Activated naive CD8-positive, alpha-beta T cell treated with anti-CD3 and anti-CD28 coated beads, Interleukin-2, amount 50 U/mL, for 16 hours (primary cell): ENCODE results near the gene TMEM119.
"Not testable (repeated sequence)": the region's sequence is repeated elsewhere in the genome, so short reads cannot be mapped to it uniquely, and the experiment has no call there.

Experiments used
- DNase-seq: peaks from one replicate; pipeline ENCODE4 v3.0.0-alpha.2; 2020; ENCODE audit warnings: low read depth, low spot score

TMEM119 gene

DNA sequence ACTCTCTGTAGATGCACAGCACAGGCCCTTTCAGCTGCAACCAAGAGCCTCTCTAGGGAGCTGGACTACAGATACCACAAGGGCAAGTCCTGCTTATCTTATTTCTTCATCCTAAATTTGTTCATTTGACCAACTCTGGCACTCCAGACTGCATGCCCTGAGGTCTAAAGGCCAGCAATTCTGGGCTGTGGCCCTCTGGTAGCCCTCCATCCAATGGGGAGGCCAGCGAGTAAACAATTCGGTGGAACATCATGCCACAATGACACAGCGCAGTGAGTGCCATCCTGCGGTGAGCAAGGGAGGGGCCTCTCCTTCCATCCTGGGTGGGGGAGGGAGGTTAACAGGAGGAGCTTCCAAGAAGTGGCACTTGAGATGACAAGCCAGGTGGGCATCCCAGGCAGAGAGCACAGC, 36.5 kb upstream of the TMEM119 start:
- DNase-seq, result no peak

DNA sequence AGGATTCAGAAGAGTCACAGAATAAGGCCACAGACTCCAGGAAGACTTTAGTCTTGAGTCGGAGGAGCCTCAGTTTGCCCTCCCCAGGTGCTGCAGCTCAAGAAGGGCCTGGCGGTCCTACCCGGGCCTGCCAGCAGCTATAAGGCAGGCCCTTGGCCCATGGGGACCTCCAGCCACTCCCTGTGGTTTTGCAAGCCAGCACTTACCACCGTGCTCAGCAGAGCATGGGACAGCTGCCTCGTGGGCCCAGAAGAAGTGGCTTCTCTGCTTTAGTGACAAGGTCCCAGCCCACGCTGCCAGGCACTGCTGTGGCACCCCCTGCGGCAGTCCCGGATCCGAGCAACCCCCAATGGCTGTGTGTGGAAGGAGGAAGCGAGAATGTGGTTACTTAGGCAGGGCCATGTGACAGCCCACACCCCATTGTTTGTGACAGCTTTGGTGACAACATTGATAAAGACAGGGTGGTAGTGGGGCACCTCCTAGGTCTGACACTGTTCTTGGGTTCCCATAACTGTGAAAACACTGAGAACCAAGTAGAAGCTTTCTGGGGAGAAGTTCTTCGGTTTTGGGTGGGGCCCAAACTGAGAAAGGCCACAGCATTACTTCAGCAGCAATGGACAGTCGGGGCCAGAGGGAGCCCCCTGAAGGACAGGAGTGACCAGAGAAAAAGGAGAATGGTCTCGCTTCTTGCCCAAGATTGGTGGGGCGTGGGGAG, 35.8 kb upstream of the TMEM119 start, which contains the start of gene SELPLG:
TSS of gene SELPLG (minus strand) at position 361 of the 715 bp plus-strand sequence. CDS start 9,587 bp downstream, outside the sequence.
- DNase-seq, result peak; percentile 36

DNA sequence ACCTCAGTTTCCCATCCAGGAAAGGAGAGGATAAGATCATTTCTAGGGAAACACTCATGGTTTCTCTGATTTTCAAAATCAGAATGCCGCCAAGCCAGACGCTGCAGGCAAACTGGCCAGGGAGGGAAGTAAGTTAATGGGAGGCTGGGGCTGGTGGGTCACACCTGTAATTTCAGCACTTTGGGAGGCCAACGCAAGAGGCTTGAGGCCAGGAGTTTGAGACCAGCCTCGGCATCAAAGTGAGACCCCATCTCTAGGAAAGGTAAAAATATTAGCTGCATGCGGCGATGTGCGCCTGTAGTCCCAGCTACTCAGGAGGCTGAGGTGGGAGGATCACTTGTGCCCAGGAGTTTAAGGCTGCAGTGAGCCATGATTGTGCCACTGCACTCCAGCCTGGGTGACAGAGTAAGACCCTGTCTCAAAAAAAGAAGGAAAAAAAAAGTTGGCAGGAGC, 35.2 kb upstream of the TMEM119 start:
- no peak for DNase-seq

DNA sequence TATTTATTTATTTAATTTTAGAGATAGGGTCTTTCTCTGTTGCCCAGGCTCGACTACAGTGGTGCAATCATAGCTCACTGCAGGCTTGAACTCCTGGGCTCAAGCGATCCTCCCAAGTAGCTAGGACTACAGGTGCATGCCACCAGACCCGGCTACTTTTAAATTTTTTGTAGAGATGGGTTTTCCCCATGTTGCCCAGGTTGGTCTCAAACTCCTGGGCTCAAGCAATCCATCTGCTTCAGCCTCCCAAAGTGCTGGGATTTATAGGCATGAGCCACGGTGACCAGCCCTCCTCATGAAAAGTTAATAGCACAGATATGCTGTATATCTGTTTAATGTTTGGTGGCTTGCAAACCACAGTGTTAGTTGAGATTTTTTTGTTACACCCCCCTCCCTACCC, 33.4 kb upstream of the TMEM119 start:
- DNase-seq, result not testable (repeated sequence)

DNA sequence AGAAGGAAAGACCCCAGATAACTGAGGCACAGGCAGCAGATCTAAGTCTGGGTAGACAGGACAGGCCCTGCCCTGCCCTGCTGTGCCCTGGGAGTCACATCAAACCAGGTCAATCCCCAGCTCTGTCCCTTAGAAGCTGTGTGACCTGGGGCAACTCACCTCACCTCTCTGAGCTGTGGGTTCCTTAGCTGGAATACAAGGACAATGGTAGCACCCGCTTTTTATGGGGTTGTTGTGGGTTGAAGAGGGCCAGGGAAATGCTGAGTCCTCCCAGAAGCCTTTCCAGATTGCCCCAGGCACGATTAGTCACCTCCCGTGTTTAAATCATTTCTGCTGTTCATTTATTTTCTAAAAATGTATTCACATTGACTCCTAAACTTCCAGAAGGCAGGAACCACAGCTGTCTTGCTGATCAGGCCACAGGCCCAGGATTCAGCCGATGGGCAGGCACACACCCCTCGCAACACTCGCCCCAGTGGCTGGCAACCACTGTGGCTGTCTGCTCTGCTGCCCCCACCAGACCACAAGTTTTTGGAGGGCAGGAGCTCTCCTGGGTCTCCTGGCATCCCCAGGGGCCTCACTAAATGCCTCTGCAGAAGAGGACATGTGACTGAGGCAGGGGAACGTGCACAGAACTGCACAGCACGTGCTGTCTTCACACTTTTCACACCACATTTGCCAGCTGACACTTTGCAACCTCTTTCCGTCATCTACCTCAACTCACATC, 32.8 kb upstream of the TMEM119 start:
- no peak for DNase-seq

DNA sequence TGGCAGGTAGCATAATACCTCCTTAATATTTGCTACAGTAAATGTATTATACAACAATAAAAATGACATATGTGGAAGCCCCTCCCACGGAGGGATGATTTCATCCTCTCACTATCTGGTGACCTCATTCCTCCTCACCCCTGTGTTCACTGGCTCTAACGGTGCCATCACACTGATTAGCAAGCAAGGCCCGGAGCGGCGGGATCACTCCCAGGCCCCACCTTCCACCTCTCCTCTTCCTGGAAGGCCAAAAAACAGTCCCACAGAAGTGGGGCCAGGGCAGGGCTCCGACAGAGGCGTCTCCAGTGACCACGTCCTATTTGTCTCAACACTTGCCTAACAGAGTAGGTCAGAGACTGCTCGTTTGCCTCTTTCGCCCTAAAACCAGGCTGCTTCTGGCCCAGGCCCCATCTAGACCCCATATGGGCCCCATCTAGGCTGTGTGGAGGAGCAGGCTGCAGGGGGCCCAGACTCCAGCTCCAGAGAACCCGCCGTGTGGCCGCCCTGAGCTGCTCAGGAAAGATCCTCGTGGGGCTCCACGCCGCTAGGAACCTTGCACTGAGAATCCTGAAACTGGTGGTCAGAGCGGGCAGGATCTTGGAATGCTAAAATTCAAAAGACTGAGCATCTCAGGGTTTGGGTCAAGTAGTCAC, 32.1 kb upstream of the TMEM119 start:
- no peak for DNase-seq

DNA sequence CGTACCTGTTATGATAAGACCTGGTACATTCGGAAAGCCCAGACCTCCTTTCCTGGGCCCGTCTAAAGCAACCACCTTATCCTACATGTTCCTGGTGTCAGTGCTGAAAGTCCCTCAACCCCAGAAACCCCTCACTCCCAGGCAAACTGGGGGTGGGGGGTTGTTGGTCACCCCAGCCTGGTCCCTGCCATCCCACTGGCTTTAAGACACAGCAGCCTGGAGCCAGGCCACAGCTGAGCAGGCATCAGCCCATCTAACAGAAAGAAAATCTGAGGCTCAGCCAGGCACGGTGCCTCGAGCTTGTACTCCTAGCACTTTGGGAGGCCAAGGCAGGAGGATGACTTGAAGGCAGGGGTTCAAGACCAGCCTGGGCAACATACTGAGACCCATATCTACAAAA, 31.3 kb upstream of the TMEM119 start:
- DNase-seq, result no peak

DNA sequence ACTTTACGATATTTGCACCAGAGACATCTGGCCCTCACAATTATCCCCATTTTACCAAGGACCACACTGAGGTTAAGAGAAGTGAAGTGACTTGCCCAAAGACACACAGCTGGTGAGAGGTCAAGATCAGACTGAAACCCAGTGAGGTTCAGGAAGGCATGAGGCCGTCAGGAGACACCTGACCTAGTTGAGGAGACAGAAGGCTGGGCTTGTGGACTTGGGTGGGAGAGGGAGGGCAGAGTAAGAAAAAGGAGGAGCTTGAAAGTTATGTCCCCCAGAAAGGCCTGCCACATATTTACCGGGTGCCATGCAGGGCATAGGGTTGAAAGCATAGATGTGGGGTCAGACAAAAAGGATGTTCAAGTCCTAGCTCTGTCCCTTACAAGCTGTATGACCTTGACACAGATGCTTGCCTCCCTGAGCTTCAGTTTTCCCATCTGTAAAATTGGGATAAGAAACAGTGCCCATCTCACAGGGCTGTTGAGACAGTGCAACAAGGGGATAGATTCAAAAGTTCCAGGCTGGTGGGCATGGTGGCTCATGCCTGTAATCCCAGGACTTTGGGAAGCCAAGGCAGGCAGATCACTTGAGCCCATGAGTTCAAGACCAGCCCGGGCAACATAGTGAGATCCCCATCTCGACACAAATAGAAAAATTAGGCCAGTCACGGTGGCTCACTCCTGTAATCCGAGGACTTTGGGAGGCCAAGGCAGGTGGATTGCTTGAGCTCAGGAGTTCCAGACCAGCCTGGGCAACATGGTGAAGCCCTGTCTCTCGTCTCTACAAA, 29.4 kb upstream of the TMEM119 start:
- DNase-seq, result no peak

DNA sequence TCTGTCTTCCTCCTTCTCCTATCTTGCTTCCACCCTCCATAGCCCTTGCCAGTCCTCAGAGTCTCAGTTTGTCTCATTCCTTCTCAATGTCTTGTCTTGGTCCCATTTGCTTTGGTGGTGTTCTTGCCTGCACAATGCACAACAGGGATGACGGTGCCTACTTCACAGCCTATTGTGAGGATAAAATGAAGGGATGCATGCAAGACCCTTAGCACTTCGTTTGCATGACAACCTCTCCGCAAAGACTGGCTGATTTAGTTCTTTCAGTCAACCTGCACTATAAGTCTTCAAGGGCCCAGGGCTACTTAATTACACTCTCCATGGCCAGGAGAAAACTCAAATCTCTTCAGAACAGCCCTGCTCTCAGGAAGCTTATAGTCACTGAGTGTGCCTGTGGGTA, 27.3 kb upstream of the TMEM119 start:
- DNase-seq, result no peak

DNA sequence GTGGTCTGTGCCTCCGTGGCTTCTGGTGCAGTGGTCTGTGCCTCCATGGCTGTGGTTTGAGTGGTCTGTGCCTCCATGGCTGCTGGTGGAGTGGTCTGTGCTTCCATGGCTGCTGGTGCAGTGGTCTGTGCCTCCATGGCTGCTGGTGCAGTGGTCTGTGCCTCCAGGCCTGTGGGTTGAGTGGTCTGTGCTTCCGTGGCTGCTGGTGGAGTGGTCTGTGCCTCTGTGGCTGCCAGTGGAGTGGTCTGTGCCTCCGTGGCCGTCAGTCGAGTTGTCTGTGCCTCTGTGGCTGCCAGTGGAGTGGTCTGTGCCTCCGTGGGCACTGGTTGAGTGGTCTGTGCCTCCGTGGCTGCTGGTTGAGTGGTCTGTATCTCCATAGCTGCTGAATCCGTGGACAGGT, 25.7 kb upstream of the TMEM119 start:
- no peak for DNase-seq

DNA sequence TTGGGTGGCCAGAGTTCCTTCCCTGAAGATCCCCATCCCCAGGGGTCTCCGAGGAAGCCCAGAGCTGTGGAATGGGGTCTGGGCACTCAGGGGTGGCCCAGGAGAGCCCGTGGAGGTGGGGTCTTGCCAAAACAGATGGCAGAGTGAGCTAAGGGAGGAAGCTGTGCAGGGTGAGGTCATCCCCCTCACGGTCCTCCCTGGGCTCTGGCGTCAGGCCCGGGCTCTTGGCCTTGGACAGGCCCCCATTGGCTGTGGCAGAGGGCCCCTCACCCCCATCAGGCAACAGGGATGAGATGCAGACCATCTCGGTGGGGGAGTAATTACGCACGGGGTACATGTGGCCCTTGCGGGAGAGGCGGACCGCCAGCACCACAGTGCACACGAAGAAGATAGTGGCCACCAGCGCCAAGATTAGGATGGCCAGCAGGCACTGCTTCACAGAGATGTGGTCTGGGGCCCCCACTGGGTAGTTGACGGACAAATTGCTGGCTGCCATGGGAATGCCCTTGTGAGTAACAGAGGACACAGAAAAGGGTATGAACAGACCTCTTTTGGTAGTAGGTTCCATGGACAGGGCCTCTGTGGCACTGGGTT, 25.1 kb upstream of the TMEM119 start:
- DNase-seq, result no peak

DNA sequence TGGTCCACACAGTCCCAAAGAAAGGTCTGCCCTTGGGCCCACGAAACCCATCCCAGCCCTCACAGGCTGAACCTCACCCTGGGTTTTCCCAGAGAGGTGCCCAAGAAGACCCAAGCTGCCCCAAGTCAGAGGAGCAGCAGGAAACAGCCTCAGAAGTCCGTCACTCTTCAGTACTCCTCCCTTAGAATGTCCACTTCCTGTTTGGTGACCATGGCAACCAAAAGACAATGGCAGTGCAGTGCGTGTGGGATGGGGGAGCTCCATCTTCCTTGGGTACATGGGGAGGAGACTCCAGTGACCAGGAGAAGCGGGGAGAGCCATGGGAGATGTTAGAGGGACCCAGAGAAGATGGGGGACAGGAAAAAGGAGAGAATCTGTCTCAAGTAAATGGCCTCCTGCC, 24.5 kb upstream of the TMEM119 start:
- no peak for DNase-seq

DNA sequence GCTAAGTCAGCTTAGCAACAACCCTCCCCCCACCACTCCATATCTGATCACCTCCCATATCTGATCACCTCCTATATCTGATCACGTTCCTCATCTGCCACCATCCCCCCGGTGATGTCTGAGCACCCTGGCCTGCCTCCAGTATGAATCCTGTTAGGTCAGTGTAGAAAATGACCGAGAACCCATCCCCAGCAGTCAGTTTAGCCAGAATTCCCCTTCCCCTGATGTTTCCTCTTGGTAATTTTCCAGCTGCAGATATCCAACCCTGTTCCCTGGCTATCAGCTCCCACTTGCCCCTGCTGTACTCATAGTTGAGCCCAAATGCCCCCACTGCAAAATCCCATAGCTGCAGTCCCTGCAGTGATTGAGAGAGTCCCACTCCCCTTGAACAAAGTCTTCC, 23.3 kb upstream of the TMEM119 start:
- no peak for DNase-seq

DNA sequence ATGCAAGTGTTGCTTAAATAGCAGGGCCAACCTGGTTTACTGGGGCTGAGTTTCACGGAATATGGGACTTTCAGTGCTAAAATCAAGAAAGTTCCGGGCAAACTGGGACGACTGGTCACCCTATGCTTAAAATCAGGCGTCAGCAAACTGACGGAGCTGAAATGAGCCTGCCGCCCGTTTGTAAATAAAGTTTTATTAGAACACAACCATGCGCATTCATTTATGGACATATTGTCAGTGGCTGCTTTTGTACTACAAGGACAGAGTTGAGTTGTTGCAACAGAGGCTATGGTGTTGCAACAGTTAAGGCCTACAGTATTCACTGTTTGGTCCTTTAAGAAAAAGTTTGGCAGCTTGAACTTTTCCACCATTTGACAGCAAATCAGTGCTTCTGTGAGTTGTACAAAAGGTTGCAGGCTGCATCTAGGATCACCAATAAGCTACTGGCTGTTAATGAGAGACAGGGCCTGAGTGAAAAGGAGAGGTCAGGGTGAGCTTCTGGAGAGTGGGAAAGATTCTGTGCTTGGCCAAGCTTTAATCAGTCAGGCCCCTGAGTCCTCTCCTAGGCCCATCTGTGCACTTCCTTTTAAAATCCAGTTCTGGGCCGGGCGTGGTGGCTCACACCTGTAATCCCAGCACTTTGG, 22.5 kb upstream of the TMEM119 start:
- no peak for DNase-seq

DNA sequence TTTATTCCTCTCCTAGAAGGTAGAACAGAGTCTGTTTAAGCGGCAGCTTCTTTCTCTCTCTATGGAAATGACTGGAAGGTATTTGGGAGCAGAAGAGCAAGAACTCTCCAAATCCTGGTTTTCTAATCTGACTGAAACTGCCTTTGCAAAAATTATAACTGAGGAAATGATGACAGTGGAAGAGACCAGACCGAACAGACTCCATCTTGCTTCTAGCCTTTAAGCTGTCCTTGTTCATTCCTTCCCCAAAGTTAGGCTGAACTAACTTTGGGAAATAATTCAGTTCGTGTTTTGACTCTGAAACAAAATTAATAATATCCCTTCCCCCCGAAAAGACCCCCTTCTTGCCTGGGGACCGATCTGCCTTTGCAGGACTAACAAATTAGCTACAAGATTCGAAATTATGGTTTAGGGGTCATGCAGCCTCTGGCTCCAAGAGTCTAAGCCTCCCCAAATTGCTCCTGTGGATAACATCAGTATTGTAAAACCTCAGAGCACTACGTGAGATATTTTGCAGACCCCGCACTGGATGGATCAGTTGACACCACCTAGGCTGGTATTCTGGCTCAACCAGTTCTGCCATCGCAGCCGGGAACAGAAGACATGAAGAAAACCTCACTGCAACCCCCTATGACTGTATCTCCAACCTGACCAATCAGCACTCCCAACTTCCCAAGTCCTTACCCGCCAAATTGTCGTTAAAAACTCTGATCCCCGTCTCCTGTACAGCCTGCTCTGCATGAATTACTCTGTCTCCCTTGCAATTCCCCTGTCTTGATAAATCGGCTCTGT, 21.7 kb upstream of the TMEM119 start:
- no peak for DNase-seq

DNA sequence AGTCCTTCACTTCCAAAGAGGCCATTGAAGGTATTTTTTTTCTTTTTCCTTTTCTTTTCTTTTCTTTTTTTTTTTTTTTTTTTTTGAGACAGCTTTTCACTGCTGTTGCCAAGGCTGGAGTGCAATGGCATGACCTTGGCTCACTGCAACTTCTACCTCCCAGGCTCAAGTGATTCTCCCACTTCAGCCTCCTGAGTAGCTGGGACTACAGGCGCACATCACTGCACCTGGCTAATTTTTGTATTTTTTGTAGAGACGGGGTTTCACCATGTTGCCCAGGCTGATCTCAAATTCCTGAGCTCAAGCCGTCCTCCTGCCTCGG, 21.0 kb upstream of the TMEM119 start:
- not testable (repeated sequence) for DNase-seq

DNA sequence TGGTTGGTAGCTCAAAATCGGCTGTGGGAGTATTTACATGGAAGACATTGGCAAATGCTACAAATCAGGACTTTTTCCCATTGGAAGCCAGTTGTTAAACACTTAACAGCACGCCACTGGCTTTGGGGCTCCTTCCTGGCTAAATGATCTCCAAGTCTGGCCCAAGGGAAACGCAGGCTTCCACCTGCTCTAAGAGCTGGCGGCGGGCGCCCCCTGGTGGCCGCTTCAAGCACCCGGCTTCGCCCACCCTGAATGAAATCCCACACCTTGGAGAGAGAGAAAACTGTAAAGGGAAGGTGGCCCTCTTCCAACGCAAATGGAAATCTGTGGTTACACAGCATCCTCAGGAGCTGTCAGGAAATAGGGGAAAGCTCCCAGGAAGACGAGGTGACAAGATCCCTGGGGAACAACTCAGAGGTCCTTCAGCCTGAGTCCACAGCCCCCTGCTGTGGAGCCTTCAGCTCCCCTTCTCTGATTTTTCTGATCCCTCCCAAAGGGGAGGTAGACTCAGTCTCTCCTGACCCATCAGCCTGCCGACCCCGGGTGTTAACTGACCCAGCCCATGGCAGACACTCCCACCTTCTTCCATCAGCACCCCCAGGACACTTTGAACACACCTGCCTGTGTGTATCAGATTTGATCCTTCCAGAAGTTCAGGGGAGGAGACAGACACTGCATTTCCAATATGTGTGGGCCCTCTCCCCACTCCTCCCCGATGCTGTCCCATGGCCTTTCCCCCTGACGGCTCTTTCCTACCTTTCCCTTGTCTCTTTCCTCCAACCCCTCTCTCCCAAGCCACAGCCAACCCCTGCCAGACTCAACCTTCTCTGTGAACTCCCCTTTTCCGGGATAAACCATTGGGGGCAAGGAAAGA, 20.4 kb upstream of the TMEM119 start:
- peak; percentile 44 for DNase-seq

DNA sequence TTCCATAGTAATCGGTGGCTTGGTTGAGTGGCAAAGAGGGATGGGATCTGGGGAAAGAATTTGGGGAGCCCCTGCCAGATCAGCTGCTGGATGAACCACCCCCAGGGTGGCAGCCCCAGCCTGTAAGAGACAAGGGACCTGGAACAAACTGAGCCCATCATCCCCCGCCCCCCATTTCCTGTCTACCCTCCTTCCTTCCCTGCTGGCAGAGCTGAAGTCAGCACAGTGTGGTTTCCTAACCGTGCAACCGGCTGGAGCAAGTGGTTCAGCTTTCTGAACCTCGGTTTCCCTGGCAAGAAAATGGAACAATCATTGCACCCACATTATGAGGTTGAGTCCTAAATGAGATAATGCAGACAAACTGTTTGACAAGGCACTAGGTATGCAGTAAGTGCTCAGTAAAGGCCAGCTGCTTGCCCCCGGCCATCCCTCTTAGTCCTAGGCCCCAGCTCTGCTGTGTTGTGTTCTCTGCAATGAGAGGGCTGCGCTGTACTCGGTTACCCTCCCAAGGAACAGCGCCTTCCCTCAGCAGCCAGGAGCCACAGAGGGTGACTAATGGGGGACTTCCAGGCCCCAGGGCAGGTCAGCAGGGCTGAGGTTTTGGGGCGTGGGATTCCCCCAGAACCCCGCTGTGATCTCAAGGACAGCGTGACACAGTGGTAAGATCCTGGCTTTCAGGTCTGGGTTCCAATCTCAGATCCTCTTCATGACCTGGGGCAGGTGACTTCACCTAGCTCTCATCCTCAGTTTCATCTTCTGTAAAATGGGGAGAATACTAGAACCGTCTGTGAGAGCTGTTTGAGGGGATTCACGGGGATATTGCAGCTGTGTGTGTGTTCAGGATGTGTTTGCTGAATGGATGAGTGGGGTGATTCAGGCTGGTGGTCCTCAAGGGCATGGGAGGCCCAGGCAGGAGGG, 19.3 kb upstream of the TMEM119 start:
- peak; percentile 62 for DNase-seq
